Measurements from ENCODE around the gene CASS4. TPM values are rescaled to one million over a fixed set of nuclear protein-coding genes. Genes with fewer than 3 reads are reported as not detected.
A peak's percentile ranks its signal among the peaks of the same experiment; 100 is the strongest.
"Not testable (repeated sequence)": the region's sequence is repeated elsewhere in the genome, so short reads cannot be mapped to it uniquely, and the experiment has no call there.

Gene CASS4
- polyA plus RNA-seq, 1 experiment: 36.8 TPM

DNA sequence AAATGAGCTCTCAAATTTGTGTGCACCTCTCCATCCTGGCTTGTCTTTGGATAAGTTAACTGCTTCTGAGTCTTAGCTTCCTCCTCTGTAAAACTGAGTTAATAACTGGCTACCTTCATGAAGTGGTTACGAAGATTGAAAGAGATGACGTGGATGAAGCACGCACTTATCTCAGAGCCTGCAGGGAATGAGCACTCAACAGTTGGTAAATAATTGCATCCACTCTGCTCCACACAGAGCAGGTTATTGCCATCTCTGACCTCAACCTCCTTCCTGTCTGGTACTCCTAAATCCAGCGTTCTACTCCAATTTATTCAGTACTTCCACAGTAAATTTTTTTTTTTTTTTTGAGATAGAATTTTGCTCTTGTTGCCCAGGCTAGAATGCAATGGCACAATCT is 26.9 kb upstream of the CASS4 start:
- H3K9me3 ChIP-seq (ENCODE audit: control insufficient read depth, insufficient read depth, low read length): no peaks in the 10 kb centered on the region
- no peak for DNase-seq (ENCODE audit: low read depth, low spot score)
- POLR2A ChIA-PET: no interaction called here
- no peaks in the 10 kb centered on the region for H3K27me3 ChIP-seq (ENCODE audit: control insufficient read depth, insufficient read depth, low read length)
- CTCF ChIA-PET: interaction anchor here (1.1 kb wide), 1 partner anchor 11 kb away, joined by 3 read pairs; no protein-coding TSS in a partner anchor
- no peak overlapping the region for H3K4me3 ChIP-seq (ENCODE audit: low read depth, low read length)
- no peak overlapping the region for H3K27ac ChIP-seq (ENCODE audit: low read depth, low read length)
- no peak for TF ChIP-seq CTCF (IDR thresholded peaks at IDR 0.05; ENCODE audit: low read depth, low read length)

DNA sequence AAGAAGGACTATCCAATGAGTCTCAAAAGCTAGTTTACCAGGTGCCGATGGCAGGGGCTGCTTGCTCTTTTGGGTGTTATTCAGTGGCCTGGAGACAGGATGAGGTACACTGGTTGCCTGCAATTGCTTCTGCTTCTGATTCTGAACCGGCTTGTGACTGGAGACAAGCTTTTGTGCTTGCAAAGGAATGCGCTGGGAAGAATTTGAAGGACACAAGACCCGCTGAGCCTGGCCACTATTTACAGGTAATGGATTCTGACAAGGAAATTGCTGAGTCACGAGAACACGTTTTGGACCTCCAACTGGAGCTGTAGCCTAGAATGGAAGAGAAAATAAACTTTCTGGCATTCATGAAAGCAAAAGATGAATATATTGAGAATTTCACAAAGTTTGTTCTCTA is 25.8 kb upstream of the CASS4 start:
- CTCF ChIA-PET: no interaction called here
- Histone ChIP-seq H3K4me3 (ENCODE audit: low read depth, low read length) (no peak overlapping the region), H3K27me3 (ENCODE audit: control insufficient read depth, insufficient read depth, low read length) (no peaks in the 10 kb centered on the region), H3K9me3 (ENCODE audit: control insufficient read depth, insufficient read depth, low read length) (no peaks in the 10 kb centered on the region), H3K27ac (ENCODE audit: low read depth, low read length) (no peak overlapping the region)
- POLR2A ChIA-PET: no interaction called here
- no peak for DNase-seq (ENCODE audit: low read depth, low spot score)
- TF ChIP-seq CTCF (IDR thresholded peaks at IDR 0.05; ENCODE audit: low read depth, low read length): no peak

DNA sequence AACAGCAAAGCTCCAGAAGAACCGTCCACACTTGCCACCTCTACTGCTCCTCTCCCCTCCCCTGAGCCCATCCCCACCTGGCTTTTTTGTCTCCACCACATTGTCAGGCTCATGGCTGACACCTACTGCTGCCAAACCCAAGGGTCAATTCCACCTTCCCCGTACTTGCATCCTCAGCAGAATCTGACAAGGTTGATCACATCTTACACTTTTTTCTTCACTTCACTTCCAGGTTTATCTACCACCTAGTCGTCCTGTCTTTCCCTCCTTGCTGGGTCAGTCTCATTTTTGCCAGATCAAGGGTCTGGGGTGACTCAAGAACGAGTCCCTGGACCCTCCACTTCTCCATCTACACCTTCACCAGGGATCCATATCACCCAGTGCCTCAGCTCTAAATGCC is 23.2 kb upstream of the CASS4 start:
- Histone ChIP-seq H3K4me3 (ENCODE audit: low read depth, low read length) (no peak overlapping the region), H3K9me3 (ENCODE audit: control insufficient read depth, insufficient read depth, low read length) (no peaks in the 10 kb centered on the region), H3K27me3 (ENCODE audit: control insufficient read depth, insufficient read depth, low read length) (no peaks in the 10 kb centered on the region), H3K27ac (ENCODE audit: low read depth, low read length) (no peak overlapping the region)
- POLR2A ChIA-PET: no interaction called here
- TF ChIP-seq CTCF (IDR thresholded peaks at IDR 0.05; ENCODE audit: low read depth, low read length): no peak
- CTCF ChIA-PET: no interaction called here
- no peak for DNase-seq (ENCODE audit: low read depth, low spot score)

DNA sequence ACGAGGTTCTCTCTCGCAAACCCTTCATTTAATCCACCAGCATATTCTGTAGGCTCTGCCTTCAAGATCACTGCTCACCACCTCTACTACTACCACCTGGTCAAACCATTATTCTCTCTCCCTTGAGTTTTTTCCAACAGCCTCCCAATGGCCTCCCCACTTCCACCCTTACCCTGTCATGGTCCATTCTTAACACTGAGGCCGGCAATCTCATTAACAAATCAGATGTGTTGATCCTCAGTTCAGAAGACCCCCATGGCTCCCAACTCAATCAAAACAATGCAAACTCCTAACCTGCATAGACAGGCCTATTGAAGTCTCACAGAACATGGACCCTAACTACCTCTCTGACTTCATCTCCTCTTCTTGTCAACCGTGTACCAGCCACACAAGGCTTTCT is 22.3 kb upstream of the CASS4 start:
- ChIA-PET POLR2A (no interaction called here), CTCF (no interaction called here)
- Histone ChIP-seq H3K4me3 (ENCODE audit: low read depth, low read length) (no peak overlapping the region), H3K9me3 (ENCODE audit: control insufficient read depth, insufficient read depth, low read length) (no peaks in the 10 kb centered on the region), H3K27ac (ENCODE audit: low read depth, low read length) (no peak overlapping the region), H3K27me3 (ENCODE audit: control insufficient read depth, insufficient read depth, low read length) (no peaks in the 10 kb centered on the region)
- TF ChIP-seq CTCF (IDR thresholded peaks at IDR 0.05; ENCODE audit: low read depth, low read length): no peak
- no peak for DNase-seq (ENCODE audit: low read depth, low spot score)

DNA sequence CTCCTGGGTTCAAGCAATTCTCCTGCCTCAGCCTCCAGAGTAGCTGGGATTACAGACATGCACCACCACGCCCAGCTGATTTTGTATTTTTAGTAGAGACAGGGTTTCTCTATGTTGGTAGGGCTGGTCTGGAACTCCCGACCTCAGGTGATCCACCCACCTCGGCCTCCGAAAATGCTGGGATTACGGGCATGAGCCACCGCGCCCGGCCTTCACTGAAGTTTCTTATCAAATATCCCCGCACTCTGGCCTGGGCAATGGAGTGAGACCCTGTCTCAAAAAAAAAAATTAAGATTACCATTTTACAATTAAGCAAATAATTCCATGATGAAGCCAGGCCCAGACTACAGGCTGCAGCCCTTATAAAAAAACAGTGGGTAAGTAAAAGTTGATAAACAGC is 21.7 kb upstream of the CASS4 start:
- CTCF ChIA-PET; POLR2A ChIA-PET; H3K9me3 ChIP-seq (ENCODE audit: control insufficient read depth, insufficient read depth, low read length); H3K27me3 ChIP-seq (ENCODE audit: control insufficient read depth, insufficient read depth, low read length); H3K4me3 ChIP-seq (ENCODE audit: low read depth, low read length); DNase-seq (ENCODE audit: low read depth, low spot score); H3K27ac ChIP-seq (ENCODE audit: low read depth, low read length): not testable (repeated sequence)

DNA sequence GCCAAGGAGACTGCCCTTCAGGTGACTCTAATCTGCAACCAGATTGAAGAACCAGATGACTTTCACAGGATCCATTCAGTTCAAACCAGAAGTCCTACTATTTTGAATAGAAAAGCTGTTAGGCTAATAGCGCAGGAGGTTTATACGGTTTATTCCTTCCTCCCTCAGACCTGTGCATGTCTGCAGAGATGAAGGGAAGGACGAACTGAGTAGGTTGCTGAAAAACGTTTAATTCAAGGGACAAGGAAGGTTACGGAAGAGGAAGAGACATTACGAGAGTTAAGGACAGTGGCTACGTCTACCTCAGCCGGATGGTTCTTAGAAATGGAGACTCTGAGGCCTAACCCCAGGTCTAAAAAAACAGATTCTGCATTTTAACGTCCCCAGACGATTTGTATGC is 21.0 kb upstream of the CASS4 start:
- Histone ChIP-seq H3K4me3 (ENCODE audit: low read depth, low read length) (peak overlapping the region; percentile 98), H3K27ac (ENCODE audit: low read depth, low read length) (no peak overlapping the region), H3K9me3 (ENCODE audit: control insufficient read depth, insufficient read depth, low read length) (no peaks in the 10 kb centered on the region), H3K27me3 (ENCODE audit: control insufficient read depth, insufficient read depth, low read length) (no peaks in the 10 kb centered on the region)
- POLR2A ChIA-PET: interaction anchor here (1.4 to 2.2 kb wide), 2 partner anchors 10 to 78 kb away, joined by 4 to 13 read pairs; partner anchors contain the start of gene RTF2
- no peak for DNase-seq (ENCODE audit: low read depth, low spot score)
- CTCF ChIA-PET: no interaction called here
- no peak for TF ChIP-seq CTCF (IDR thresholded peaks at IDR 0.05; ENCODE audit: low read depth, low read length)
